Fibroblast of mammary gland (primary cell): ENCODE results near the gene MFAP2.

Experiments used
- DNase-seq: peaks from one replicate; pipeline ENCODE4 v3.0.0-alpha.2; 2010; ENCODE audit warnings: low read depth
- H3K4me3 ChIP-seq: 2 replicates; pipeline ENCODE4 v1.5.1; 2011; ENCODE audit warnings: low read depth, mild to moderate bottlenecking, low read length, moderate library complexity; ENCODE audit not compliant: control insufficient read depth
- TF ChIP-seq, protein P1 (sequence below): conservative IDR thresholded peaks from 2 replicates; pipeline ENCODE4 v1.5.1; 2011; ENCODE audit warnings: low read depth, low read length, inconsistent platforms; ENCODE audit not compliant: control insufficient read depth, insufficient read depth

Gene MFAP2, protein sequence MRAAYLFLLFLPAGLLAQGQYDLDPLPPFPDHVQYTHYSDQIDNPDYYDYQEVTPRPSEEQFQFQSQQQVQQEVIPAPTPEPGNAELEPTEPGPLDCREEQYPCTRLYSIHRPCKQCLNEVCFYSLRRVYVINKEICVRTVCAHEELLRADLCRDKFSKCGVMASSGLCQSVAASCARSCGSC

DNA sequence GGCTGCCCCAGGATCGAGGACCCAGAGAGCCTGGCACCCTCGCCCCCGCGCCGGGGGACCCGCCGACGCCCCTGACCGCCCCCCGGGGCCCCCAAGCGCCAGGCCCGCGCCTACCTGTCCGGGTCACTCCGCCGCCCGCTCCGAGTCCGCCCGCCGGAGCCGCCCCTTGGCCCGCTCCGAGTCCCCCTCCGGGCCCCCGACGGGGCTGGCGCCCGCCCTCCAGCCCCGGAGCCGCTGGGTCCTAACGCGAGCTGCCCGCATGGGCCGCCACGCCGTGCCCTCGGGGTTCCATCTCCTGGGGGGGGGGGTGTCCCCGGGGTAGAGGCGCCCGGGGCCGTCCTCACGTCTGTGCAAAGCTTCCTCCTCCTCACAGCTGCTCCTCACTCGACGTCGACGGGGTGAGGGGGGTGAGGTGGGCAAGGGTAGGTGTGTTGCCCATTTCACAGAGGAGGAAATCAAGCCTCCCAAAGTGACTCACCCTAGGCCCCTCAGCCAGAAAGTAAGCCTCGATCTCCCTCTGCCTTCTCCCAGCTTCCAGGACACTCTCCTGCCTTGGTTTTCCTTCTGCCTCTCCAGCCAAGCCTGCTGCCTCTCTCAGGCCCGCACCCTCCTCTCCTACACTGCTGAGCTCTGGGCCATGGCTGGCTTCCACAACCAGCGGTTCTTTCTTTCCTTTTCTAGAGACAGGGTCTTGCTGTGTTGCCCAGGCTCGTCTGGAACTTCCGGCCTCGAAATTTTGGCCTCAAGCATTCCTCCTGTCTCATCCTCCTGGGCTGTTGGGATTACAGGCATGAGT lies at the start of gene MFAP2:
TSS of gene MFAP2 (minus strand) at position 148 of the 796 bp plus-strand sequence. CDS start 2,347 bp downstream, outside the sequence.
- H3K4me3 ChIP-seq, result peak within 1 kb of the TSS; percentile 70
- DNase-seq, result peak; percentile 38
- TF ChIP-seq, protein P1, sequence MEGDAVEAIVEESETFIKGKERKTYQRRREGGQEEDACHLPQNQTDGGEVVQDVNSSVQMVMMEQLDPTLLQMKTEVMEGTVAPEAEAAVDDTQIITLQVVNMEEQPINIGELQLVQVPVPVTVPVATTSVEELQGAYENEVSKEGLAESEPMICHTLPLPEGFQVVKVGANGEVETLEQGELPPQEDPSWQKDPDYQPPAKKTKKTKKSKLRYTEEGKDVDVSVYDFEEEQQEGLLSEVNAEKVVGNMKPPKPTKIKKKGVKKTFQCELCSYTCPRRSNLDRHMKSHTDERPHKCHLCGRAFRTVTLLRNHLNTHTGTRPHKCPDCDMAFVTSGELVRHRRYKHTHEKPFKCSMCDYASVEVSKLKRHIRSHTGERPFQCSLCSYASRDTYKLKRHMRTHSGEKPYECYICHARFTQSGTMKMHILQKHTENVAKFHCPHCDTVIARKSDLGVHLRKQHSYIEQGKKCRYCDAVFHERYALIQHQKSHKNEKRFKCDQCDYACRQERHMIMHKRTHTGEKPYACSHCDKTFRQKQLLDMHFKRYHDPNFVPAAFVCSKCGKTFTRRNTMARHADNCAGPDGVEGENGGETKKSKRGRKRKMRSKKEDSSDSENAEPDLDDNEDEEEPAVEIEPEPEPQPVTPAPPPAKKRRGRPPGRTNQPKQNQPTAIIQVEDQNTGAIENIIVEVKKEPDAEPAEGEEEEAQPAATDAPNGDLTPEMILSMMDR, result no peak

DNA sequence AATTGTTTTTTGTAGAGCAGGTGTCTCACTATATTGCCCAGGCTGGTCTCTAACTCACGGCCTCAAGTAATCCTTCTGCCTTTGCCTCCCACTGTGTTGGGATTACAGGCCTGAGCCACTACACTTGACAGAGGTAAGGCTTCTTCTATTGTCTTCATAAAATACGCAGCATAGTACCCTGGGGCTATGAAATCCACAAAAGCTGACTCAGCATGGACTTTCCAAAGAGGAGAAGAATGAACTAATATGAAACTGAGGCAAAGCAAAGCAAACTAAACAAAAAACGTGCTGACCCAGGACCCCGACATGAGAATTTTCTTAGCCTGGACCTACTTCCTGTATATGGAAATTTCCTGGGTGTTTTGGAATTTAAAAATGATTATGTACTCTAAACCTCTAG lies 49.8 kb upstream of the MFAP2 start:
- H3K4me3 ChIP-seq, result no peak overlapping the region
- TF ChIP-seq, protein P1, result no peak
- DNase-seq, result no peak

DNA sequence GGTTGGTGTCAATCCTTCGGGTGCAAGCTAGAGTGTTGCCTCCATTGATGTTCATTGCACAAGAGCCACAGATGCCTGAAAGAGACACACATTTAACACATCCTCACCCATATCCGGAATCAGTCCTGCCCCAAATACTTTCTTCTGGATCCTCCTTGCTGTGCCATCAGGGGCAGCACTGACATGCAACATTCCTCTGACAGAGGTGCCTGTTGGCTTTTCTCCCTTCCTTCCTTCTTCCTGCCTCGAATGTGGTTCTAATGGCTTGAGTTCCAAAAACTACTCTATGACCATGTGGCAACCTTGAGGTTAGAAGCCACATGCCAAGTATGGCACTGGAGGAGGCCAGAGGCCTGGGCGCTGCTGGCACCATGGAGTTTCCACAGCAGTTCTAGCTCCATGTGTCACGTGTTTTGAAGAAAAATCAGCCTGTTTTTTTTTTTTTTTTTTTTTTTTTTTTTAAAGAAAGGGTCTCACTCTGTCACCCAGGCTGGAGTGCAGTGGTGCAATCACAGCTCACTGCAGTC lies 48.3 kb upstream of the MFAP2 start:
- TF ChIP-seq, protein P1, result no peak
- H3K4me3 ChIP-seq, result no peak overlapping the region
- no peak for DNase-seq

DNA sequence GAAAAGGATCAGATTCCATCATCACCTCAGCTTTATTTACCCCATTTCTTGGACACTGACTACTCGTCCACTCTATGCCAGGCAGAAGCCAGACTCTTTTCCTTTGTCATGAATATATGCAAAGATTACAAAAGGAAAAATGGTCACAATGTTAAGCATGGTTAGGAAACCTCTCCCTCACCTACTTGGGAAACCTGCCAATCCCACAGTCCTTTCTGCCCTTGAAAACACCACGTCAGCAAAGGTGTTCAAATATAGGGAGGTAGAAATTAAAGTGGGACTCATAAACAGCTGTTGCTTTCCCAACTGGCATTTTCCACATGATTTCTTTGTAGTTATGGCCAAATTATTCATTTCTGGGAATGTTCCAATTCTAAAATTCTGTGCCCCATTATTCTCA lies 47.5 kb upstream of the MFAP2 start:
- no peak for DNase-seq
- TF ChIP-seq, protein P1, result no peak
- H3K4me3 ChIP-seq, result no peak overlapping the region

DNA sequence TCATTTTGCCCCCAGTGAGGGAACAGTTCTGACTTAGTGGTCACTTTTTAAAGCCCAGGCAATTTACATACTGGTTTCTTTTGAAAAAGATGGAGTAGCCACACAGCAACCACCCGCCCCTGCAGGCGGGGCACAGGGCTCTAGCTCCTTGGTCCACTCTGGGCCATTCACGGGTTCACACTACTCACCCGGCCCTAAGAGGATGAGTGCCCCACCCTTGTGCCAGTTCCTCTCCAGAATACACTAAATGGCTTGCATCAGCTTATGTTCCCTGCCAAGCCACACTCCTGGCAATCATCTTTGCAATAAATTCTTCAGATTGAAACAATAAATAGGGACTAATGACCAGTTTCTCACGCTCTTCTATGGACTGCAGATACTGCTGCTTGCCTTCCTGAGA lies 47.0 kb upstream of the MFAP2 start:
- no peak overlapping the region for H3K4me3 ChIP-seq
- peak; percentile 33 for DNase-seq
- TF ChIP-seq, protein P1, result no peak

DNA sequence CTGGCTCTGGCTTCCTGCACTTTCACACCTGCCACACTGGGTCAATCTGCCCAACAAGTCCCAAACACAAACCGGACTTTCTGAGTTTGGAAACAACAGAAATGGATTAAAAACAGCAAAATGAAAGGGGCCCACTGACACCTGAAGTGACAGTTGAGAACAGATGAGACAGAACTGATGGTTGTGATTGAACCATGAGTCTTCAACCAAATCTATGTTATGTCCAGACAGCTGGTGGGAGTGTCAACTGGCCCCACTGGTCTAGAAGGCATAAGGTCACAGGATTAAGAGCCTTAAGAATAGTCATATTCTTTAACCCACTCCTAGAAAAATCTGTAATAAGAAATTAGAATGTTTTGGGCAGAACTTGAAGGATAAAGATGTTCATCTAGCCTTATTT lies 44.3 kb upstream of the MFAP2 start:
- TF ChIP-seq, protein P1, result no peak
- DNase-seq, result no peak
- no peak overlapping the region for H3K4me3 ChIP-seq
